NCI-H2107 treated with DMSO at 0.1 percent for 48 hours (cell line): Measurements from ENCODE around the gene ARHGAP32.

Experiments used
- DNase-seq: peaks from one replicate; lab custom pipeline; 2025; ENCODE audit not compliant: unreplicated experiment; lab: John Stamatoyannopoulos, UW

ARHGAP32 gene

GRCh38 chr11:128963744-128964325 is 228.3 kb downstream of the ARHGAP32 start:
- DNase-seq: no peak

GRCh38 chr11:128962896-128963295 is 229.2 kb downstream of the ARHGAP32 start:
- no peak for DNase-seq

- no peak for DNase-seq
Measured at GRCh38 chr11:128961645-128962044, 230.5 kb downstream of the ARHGAP32 start.

- DNase-seq: no peak
Measured at GRCh38 chr11:128957202-128957482, 235.0 kb downstream of the ARHGAP32 start.

GRCh38 chr11:128956401-128957201 is 235.5 kb downstream of the ARHGAP32 start:
- DNase-seq: peak; percentile 66

- DNase-seq: no peak
Measured at GRCh38 chr11:128955636-128956035, 236.5 kb downstream of the ARHGAP32 start.

- DNase-seq: no peak
Measured at GRCh38 chr11:128953151-128953550, 239.0 kb downstream of the ARHGAP32 start.

GRCh38 chr11:128949791-128950454 is 242.2 kb downstream of the ARHGAP32 start:
- no peak for DNase-seq

GRCh38 chr11:128948583-128948982 is 243.5 kb downstream of the ARHGAP32 start:
- no peak for DNase-seq

GRCh38 chr11:128947773-128948172 is 244.4 kb downstream of the ARHGAP32 start:
- DNase-seq: no peak

- no peak for DNase-seq
Measured at GRCh38 chr11:128946648-128947047, 245.5 kb downstream of the ARHGAP32 start.

- no peak for DNase-seq
Measured at GRCh38 chr11:128943428-128943976, 248.6 kb downstream of the ARHGAP32 start.

- DNase-seq: no peak
Measured at GRCh38 chr11:128942817-128943427, 249.2 kb downstream of the ARHGAP32 start, which contains the start of gene TP53AIP1. Gene TP53AIP1 (minus strand): TSS chr11:128942871. CDS start chr11:128937818, 5,053 bp downstream.

GRCh38 chr11:128942272-128942612 is 249.9 kb downstream of the ARHGAP32 start:
- no peak for DNase-seq

- DNase-seq: no peak
Measured at GRCh38 chr11:128941573-128942271, 250.4 kb downstream of the ARHGAP32 start.

GRCh38 chr11:128941110-128941509 is 251.0 kb downstream of the ARHGAP32 start:
- no peak for DNase-seq

- DNase-seq: no peak
Measured at GRCh38 chr11:128940603-128941002, 251.5 kb downstream of the ARHGAP32 start.

- no peak for DNase-seq
Measured at GRCh38 chr11:128940156-128940555, 252.0 kb downstream of the ARHGAP32 start.

GRCh38 chr11:128939591-128939990 is 252.5 kb downstream of the ARHGAP32 start:
- DNase-seq: no peak

- no peak for DNase-seq
Measured at GRCh38 chr11:128938156-128938885, 253.8 kb downstream of the ARHGAP32 start.
